PC-3 (cell line): Measurements from ENCODE around the gene CA10. TPM values are rescaled to one million over a fixed set of nuclear protein-coding genes. Genes with fewer than 3 reads are reported as not detected.

ENCODE experiments used
- ATAC-seq: fragments of 200-7000 bp; cut with Tn5 transposase; 2 replicates; pipeline ENCODE4 v1.9.1; 2020; ENCODE audit warnings: mild to moderate bottlenecking, moderate library complexity
- BruUV-seq: library from RNA; stranded (reverse); fragments of 400-500 nt; replicated peaks from 2 replicates; lab custom pipeline; 2021; lab: Mats Ljungman, UMichigan
- CTCF ChIA-PET: fragments of 300-600 bp; sonication (Branson Sonifier 250); formaldehyde crosslinking; loops from one replicate; lab custom pipeline; 2022; ENCODE audit warnings: antibody characterized with exemption; lab: Charles Lee
- POLR2A ChIA-PET: fragments of 300-600 bp; sonication (Branson Sonifier 250); formaldehyde crosslinking; loops from one replicate; lab custom pipeline; 2022; ENCODE audit warnings: antibody characterized with exemption; ENCODE audit not compliant: unreplicated experiment; lab: Charles Lee
- DNase-seq: peaks from one replicate; pipeline ENCODE4 v3.0.0-alpha.2; 2015
- H2AFZ ChIP-seq: fragments of 300-600 bp; sonication (generic); 2 replicates; pipeline ENCODE4 v1.6.0; 2016; ENCODE audit warnings: antibody characterized with exemption, low read length
- H3F3A ChIP-seq: fragments of 300-600 bp; sonication (generic); one replicate; pipeline ENCODE4 v1.6.0; 2017; ENCODE audit warnings: antibody characterized with exemption, low read length, control low read depth, mild to moderate bottlenecking; ENCODE audit not compliant: unreplicated experiment
- H3K27ac ChIP-seq: fragments of 300-600 bp; sonication (generic); 2 replicates; pipeline ENCODE4 v1.5.1; 2016; ENCODE audit warnings: mild to moderate bottlenecking, low read length
- H3K27me3 ChIP-seq: fragments of 300-600 bp; sonication (generic); 2 replicates; pipeline ENCODE4 v1.6.1; 2016; ENCODE audit warnings: low read length, mixed read lengths
- H3K36me3 ChIP-seq: fragments of 300-600 bp; sonication (generic); 2 replicates; pipeline ENCODE4 v1.6.1; 2016; ENCODE audit warnings: low read depth, mixed run types, low read length, mixed read lengths
- H3K4me1 ChIP-seq: fragments of 300-600 bp; sonication (generic); 2 replicates; pipeline ENCODE4 v1.5.1; 2016; ENCODE audit warnings: low read length; ENCODE audit not compliant: insufficient read depth
- H3K4me2 ChIP-seq: fragments of 300-600 bp; sonication (generic); 2 replicates; pipeline ENCODE4 v1.6.0; 2016; ENCODE audit warnings: low read length
- H3K4me3 ChIP-seq: fragments of 300-600 bp; sonication (generic); 2 replicates; pipeline ENCODE4 v1.5.1; 2016; ENCODE audit warnings: mild to moderate bottlenecking, low read length, mixed read lengths
- H3K79me2 ChIP-seq: fragments of 300-600 bp; sonication (generic); 2 replicates; pipeline ENCODE4 v1.6.1; 2017; ENCODE audit warnings: low read length, mixed read lengths
- H3K9ac ChIP-seq: fragments of 300-600 bp; sonication (generic); 2 replicates; pipeline ENCODE4 v1.6.0; 2016; ENCODE audit warnings: mild to moderate bottlenecking, low read length
- H3K9me2 ChIP-seq: fragments of 300-600 bp; sonication (generic); replicated peaks from 2 replicates; pipeline ENCODE4 v1.6.1; 2016; ENCODE audit warnings: mixed run types, low read length, mixed read lengths
- H3K9me3 ChIP-seq: fragments of 300-600 bp; sonication (generic); 2 replicates; pipeline ENCODE4 v1.6.1; 2016; ENCODE audit warnings: low read length, mixed read lengths
- H4K20me1 ChIP-seq: fragments of 300-600 bp; sonication (generic); 2 replicates; pipeline ENCODE4 v1.6.1; 2016; ENCODE audit warnings: low read length, mixed read lengths
- CTCF ChIP-seq: fragments of 300-600 bp; sonication (generic); conservative IDR thresholded peaks from 2 replicates; pipeline ENCODE4 v1.5.1; 2017; ENCODE audit warnings: antibody characterized with exemption, low read depth, mild to moderate bottlenecking, low read length
- EZH2 ChIP-seq: fragments of 300-600 bp; sonication (generic); IDR thresholded peaks from one replicate; pipeline ENCODE4 v1.6.1; 2017; ENCODE audit warnings: antibody characterized with exemption, mild to moderate bottlenecking, low read length; ENCODE audit not compliant: unreplicated experiment
- EZH2phosphoT487 ChIP-seq: fragments of 300-600 bp; sonication (generic); IDR thresholded peaks from 2 replicates; pipeline ENCODE4 v1.6.1; 2018; ENCODE audit warnings: mild to moderate bottlenecking, antibody characterized with exemption, low read length, borderline replicate concordance
- intact Hi-C: fragments of 100-400 bp; cut with micrococcal nuclease; formaldehyde crosslinking; loops from 2 replicates; pipeline ENCODE4 v1.9.0; 2023
- total RNA-seq: library from RNA; depleted of rRNA; stranded (reverse); fragments of >200 nt; gene quantifications from 2 replicates; pipeline ENCODE4 v1.2.3, GENCODE V29; 2014

Gene CA10
- total RNA-seq, 1 experiment from 2014 or later: not detected

GRCh38 chr17:52026075-52026474 lies 132.4 kb downstream of the CA10 start:
- Histone ChIP-seq H3K79me2 (no peaks in the 10 kb centered on the region), H3K4me2 (no peak overlapping the region), H4K20me1 (no peaks in the 10 kb centered on the region), H3K9me3 (0 out of 2 replicates have a peak, but pooled peaks cover 9% of the 10 kb centered on the region), H3K27me3 (no peaks in the 10 kb centered on the region), H2AFZ (no peak overlapping the region), H3K9ac (no peak overlapping the region), H3F3A (no peaks in the 10 kb centered on the region), H3K27ac (no peak overlapping the region), H3K4me3 (no peak overlapping the region), H3K36me3 (no peaks in the 10 kb centered on the region), H3K9me2 (no peaks in the 10 kb centered on the region), H3K4me1 (peaks cover 14% of the 10 kb centered on the region)
- DNase-seq (no peak), ATAC-seq (no peak)
- ChIA-PET CTCF (no interaction called here), POLR2A (no interaction called here)
- BruUV-seq: no TSS peak
- intact Hi-C loops: no loop called here
- TF ChIP-seq EZH2phosphoT487 (no peak), CTCF (no peak), EZH2 (no peak)

GRCh38 chr17:52025236-52025635 lies 133.3 kb downstream of the CA10 start:
- ChIA-PET CTCF (no interaction called here), POLR2A (no interaction called here)
- H3K79me2 ChIP-seq: no peaks in the 10 kb centered on the region
- no peak for ATAC-seq
- H3K9me3 ChIP-seq: 0 out of 2 replicates have a peak, but pooled peaks cover 9% of the 10 kb centered on the region
- no peaks in the 10 kb centered on the region for H3K36me3 ChIP-seq
- H3K27ac ChIP-seq: no peak overlapping the region
- no peak overlapping the region for H2AFZ ChIP-seq
- no peaks in the 10 kb centered on the region for H3K27me3 ChIP-seq
- no TSS peak for BruUV-seq
- no peak overlapping the region for H3K9ac ChIP-seq
- H3K4me2 ChIP-seq: no peak overlapping the region
- no peak for DNase-seq
- intact Hi-C loops: no loop called here
- no peak for TF ChIP-seq CTCF
- TF ChIP-seq EZH2phosphoT487: no peak
- no peak for TF ChIP-seq EZH2
- no peaks in the 10 kb centered on the region for H4K20me1 ChIP-seq
- H3F3A ChIP-seq: no peaks in the 10 kb centered on the region
- no peak overlapping the region for H3K4me3 ChIP-seq
- no peaks in the 10 kb centered on the region for H3K9me2 ChIP-seq
- H3K4me1 ChIP-seq: peaks cover 14% of the 10 kb centered on the region

DNA sequence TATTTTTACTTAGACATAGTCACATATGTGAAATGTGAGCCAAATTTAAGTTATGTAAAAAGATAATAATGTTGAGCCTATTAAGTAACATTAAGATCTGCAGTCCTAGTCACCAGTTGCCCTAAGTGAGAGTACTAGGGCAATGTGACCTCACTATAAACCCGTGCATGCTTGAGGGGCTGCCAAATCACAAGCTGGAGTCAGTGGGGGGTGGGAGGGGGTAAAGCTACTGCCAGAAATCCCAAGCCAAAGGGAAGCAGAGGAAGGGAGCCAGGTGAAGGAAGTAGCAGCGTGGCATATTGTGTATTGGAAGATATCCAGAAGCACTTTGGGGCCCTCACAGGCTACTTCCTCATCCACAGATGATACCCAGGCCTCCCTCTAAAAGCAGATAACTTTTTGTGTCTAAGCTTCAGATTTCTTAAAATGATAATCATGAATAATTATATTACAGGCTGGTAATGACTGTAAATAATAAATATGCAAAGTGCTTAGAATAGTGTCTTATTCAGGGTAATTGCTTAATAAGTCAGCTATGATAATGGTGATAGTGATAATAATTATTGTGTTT lies 134.1 kb downstream of the CA10 start:
- Histone ChIP-seq H3K27ac (no peak overlapping the region), H3K4me2 (no peak overlapping the region), H3K9me3 (0 out of 2 replicates have a peak, but pooled peaks cover 9% of the 10 kb centered on the region), H3K9ac (no peak overlapping the region), H3K79me2 (no peaks in the 10 kb centered on the region), H3K4me1 (peaks cover 14% of the 10 kb centered on the region), H3K9me2 (no peaks in the 10 kb centered on the region), H2AFZ (no peak overlapping the region), H3K27me3 (no peaks in the 10 kb centered on the region), H3F3A (no peaks in the 10 kb centered on the region), H3K36me3 (no peaks in the 10 kb centered on the region), H3K4me3 (no peak overlapping the region), H4K20me1 (no peaks in the 10 kb centered on the region)
- ChIA-PET POLR2A (no interaction called here), CTCF (no interaction called here)
- TF ChIP-seq EZH2 (no peak), CTCF (no peak), EZH2phosphoT487 (no peak)
- DNase-seq (no peak), ATAC-seq (no peak)
- BruUV-seq: no TSS peak
- intact Hi-C loops: no loop called here
